ENCODE results near the gene RAB3D. TPM values are rescaled to one million over a fixed set of nuclear protein-coding genes. Genes with fewer than 3 reads are reported as not detected.
"Not testable (repeated sequence)": the region's sequence is repeated elsewhere in the genome, so short reads cannot be mapped to it uniquely, and the experiment has no call there.

The RAB3D gene
- total RNA-seq, 2 donors from 2014 or later = 47.1 to 51.6 TPM

- Histone ChIP-seq H3K4me1 (peaks cover 31% of the 10 kb centered on the region), H3K36me3 (replicated peaks in 1 of 2; ENCODE audit: insufficient read depth in 1 of 2, low read depth in 2 of 2) (no peaks in the 10 kb centered on the region), H3K9me3 (no peaks in the 10 kb centered on the region), H3K27me3 (no peaks in the 10 kb centered on the region), H3K4me3 (peak within 1 kb of the TSS; percentile 1 to 24), H3K27ac (peak within 1 kb of the TSS; percentile 75 to 87 (median 83))
- DNase-seq (peak; percentile 99), ATAC-seq (peak; percentile 94)
- TF ChIP-seq CTCF (IDR thresholded peaks at IDR 0.05) (no peak), POLR2A (IDR thresholded peaks at IDR 0.05) (peak; percentile 35 to 80 (median 77))
- intact Hi-C loops (cut with DNase I) = no loop called here
- 0% methylated on average over 18 to 50 of the region's 50 CpGs for WGBS, 2 donors
These were observed 6.9 kb upstream of the RAB3D start, which contains the start of the genes CCDC159 and TMEM205 for GRCh38 chr19:11346104-11346940. CCDC159 (plus strand) TSS chr19:11346519; CDS start chr19:11346607, 88 bp downstream. TMEM205 (minus strand) TSS chr19:11346268; CDS start chr19:11345619, 649 bp downstream.

- ATAC-seq = no peak
- intact Hi-C loops (cut with DNase I) = no loop called here
- H3K27me3 ChIP-seq = no peaks in the 10 kb centered on the region
- H3K9me3 ChIP-seq = no peaks in the 10 kb centered on the region
- no peak for TF ChIP-seq CTCF (IDR thresholded peaks at IDR 0.05)
- no peak for TF ChIP-seq POLR2A (IDR thresholded peaks at IDR 0.05)
- WGBS, 2 donors = 35 to 36% methylated on average over 15 of the region's 15 CpGs
- peaks cover 31% of the 10 kb centered on the region for H3K4me1 ChIP-seq
- no peaks in the 10 kb centered on the region for H3K36me3 ChIP-seq (replicated peaks in 1 of 2; ENCODE audit: insufficient read depth in 1 of 2, low read depth in 2 of 2)
- no peak overlapping the region for H3K4me3 ChIP-seq
- peak overlapping the region; percentile 75 to 84 (median 82) for H3K27ac ChIP-seq
- DNase-seq = peak in 2 of 4 donors; percentile 17 to 28
These were observed 5.8 kb upstream of the RAB3D start for GRCh38 chr19:11345122-11345803.

GRCh38 chr19:11342429-11342828 is 3.0 kb upstream of the RAB3D start:
- H3K36me3 ChIP-seq (replicated peaks in 1 of 2; ENCODE audit: insufficient read depth in 1 of 2, low read depth in 2 of 2) = no peaks in the 10 kb centered on the region
- ATAC-seq = no peak
- intact Hi-C loops (cut with DNase I) = no loop called here
- H3K27me3 ChIP-seq = no peaks in the 10 kb centered on the region
- H3K4me3 ChIP-seq = no peak overlapping the region
- TF ChIP-seq POLR2A (IDR thresholded peaks at IDR 0.05) (no peak), CTCF (IDR thresholded peaks at IDR 0.05) (no peak)
- peaks cover 46% of the 10 kb centered on the region for H3K4me1 ChIP-seq
- no peaks in the 10 kb centered on the region for H3K9me3 ChIP-seq
- no peak overlapping the region for H3K27ac ChIP-seq
- 91 to 94% methylated on average over 3 of the region's 3 CpGs for WGBS, 2 donors
- DNase-seq = no peak

- peak overlapping the region; percentile 76 to 94 (median 86) for H3K27ac ChIP-seq
- DNase-seq; H3K4me3 ChIP-seq; intact Hi-C loops (cut with DNase I); H3K9me3 ChIP-seq; H3K27me3 ChIP-seq; ATAC-seq: not testable (repeated sequence)
- H3K4me1 ChIP-seq = peaks cover 47% of the 10 kb centered on the region
- peaks cover 0 to 11% of the 10 kb centered on the region in 2 donors for H3K36me3 ChIP-seq (replicated peaks in 1 of 2; ENCODE audit: insufficient read depth in 1 of 2, low read depth in 2 of 2)
- 85 to 86% methylated on average over 8 of the region's 8 CpGs for WGBS, 2 donors
These were observed 626 bp upstream of the RAB3D start for GRCh38 chr19:11340099-11340467.

- H3K27ac ChIP-seq = peak overlapping the region; percentile 76 to 94 (median 86)
These were observed 746 bp downstream of the RAB3D start for GRCh38 chr19:11338569-11339253.

More at GRCh38 chr19:11338569-11339253, 746 bp downstream of the RAB3D start:
- peak in 2 of 3 donors; percentile 12 to 42 for TF ChIP-seq POLR2A (IDR thresholded peaks at IDR 0.05)
- TF ChIP-seq CTCF (IDR thresholded peaks at IDR 0.05) = no peak
- intact Hi-C loops (cut with DNase I) = no loop called here
- Histone ChIP-seq H3K4me3 (peak overlapping the region; percentile 99 to 100), H3K27me3 (no peaks in the 10 kb centered on the region), H3K9me3 (no peaks in the 10 kb centered on the region), H3K36me3 (replicated peaks in 1 of 2; ENCODE audit: insufficient read depth in 1 of 2, low read depth in 2 of 2) (peaks cover 10 to 24% of the 10 kb centered on the region in 2 donors), H3K4me1 (peaks cover 33% of the 10 kb centered on the region)
- DNase-seq = peak in 1 of 4 donors; percentile 22
- ATAC-seq = peak; percentile 36
- WGBS, 2 donors = 13 to 19% methylated on average over 11 to 21 of the region's 21 CpGs

Data from body of pancreas (tissue), 4 donors.